ENCODE measurements around the gene BHLHE40.

The BHLHE40 gene

DNA sequence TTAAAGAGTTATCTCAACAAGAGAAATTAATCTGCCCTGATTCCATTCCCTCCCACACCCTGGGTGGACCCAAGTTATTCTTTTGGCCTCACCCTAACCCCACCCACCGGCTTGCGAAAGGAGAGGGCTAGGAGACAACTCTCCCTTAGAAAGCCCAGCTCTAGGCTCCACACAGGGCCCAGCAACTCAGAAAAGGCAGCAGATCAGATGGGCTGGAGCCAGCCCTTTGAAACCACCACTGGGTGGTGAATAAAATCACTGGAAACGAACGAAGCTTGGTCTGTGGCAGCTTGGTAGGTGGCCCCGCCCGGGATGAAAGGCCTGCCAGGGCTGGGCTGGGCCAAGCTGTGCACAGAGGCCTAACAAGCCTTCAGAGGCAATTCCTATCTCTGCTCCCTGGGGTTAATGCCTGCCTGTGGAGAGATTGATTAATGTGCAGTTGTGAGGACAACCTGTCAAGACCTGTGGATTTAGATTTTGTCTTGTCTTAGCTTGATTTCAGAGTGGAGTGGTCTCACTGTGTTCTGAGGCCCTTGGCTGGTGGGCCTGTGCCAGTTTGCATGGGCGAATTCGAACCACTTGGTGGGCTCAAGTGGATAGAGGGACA is 38.8 kb downstream of the BHLHE40 start:
- TF ChIP-seq CEBPB (IDR thresholded peaks at IDR 0.05): 0 out of 2 replicates have a peak, but pooled peaks have one; percentile 15
- TF ChIP-seq TAF1 (IDR thresholded peaks at IDR 0.05; ENCODE audit: low read depth): no peak

DNA sequence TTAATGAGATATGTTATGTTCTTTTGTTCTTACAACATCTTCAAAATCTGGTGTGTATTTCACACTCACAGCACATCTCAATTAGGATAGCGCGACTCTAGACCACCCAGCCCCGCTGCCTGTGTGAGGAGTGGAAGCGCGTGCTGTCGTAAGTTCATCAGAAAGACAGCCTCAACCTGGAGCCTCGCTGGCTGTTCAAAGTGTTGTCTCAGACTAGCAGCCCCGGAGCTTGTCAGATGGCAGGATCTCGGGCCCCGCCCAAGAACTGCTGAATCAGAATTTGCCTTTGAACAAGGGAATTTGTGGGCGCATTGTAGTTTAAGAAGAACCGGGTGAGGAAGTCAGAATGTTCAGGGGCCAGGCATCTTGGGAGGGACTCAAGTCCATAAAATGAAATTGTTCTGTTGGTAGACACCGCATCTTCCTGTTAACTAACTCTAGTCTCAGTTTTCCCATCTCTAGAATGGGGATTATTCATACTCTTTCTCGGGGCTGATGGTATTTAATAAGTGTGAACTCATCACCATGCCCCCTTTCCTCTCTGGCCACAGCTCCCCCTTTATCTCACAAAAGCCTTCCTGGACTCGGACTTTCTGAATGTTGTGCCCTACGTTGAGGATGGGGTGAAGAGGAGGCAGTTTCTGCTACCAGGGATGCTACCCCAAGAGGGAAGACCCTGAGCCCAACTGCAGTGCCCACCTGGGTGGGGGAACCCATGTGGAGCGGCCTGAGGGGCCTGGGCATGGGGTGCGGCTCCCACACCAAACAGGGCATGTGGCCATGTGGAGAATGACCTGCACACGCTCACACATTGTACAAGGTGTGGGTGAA is 40.4 kb downstream of the BHLHE40 start:
- TF ChIP-seq FOXM1 (IDR thresholded peaks at IDR 0.05; ENCODE audit: borderline replicate concordance, low read depth): no peak
- TF ChIP-seq USF1 (IDR thresholded peaks at IDR 0.05): no peak
- TF ChIP-seq TEAD4 (IDR thresholded peaks at IDR 0.05): no peak
- TF ChIP-seq NFIC (IDR thresholded peaks at IDR 0.05): no peak

DNA sequence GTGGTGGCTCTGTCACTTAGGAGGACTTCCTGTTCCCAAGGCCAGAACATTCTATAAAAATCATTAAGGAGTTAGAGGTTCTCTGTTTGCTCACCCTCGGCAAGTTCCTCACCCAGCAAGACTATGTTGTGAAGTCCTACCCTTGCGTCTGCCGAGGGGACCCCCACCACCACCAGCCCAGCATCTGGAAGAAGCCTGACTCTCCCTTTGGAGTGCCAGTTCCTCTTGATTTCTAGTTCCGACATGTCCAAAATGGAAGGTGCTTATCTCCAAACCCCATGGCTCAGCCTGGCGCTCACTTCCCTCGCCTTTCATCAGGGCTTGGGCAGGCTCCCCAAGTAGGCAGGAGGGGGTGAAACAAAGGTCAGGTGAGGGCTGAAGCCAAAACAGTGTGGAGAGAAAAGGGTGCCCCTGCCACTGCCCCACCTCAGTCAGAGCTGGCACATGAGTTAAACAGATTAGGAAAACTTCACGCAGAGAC is 41.0 kb downstream of the BHLHE40 start:
- TF ChIP-seq EGR1 (IDR thresholded peaks at IDR 0.05): no peak
- no peak for TF ChIP-seq USF1 (IDR thresholded peaks at IDR 0.05)
- TF ChIP-seq TAF1 (IDR thresholded peaks at IDR 0.05; ENCODE audit: low read depth): no peak
- TF ChIP-seq TEAD4 (IDR thresholded peaks at IDR 0.05): no peak
- TF ChIP-seq, protein P1, sequence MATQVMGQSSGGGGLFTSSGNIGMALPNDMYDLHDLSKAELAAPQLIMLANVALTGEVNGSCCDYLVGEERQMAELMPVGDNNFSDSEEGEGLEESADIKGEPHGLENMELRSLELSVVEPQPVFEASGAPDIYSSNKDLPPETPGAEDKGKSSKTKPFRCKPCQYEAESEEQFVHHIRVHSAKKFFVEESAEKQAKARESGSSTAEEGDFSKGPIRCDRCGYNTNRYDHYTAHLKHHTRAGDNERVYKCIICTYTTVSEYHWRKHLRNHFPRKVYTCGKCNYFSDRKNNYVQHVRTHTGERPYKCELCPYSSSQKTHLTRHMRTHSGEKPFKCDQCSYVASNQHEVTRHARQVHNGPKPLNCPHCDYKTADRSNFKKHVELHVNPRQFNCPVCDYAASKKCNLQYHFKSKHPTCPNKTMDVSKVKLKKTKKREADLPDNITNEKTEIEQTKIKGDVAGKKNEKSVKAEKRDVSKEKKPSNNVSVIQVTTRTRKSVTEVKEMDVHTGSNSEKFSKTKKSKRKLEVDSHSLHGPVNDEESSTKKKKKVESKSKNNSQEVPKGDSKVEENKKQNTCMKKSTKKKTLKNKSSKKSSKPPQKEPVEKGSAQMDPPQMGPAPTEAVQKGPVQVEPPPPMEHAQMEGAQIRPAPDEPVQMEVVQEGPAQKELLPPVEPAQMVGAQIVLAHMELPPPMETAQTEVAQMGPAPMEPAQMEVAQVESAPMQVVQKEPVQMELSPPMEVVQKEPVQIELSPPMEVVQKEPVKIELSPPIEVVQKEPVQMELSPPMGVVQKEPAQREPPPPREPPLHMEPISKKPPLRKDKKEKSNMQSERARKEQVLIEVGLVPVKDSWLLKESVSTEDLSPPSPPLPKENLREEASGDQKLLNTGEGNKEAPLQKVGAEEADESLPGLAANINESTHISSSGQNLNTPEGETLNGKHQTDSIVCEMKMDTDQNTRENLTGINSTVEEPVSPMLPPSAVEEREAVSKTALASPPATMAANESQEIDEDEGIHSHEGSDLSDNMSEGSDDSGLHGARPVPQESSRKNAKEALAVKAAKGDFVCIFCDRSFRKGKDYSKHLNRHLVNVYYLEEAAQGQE (IDR thresholded peaks at IDR 0.05; ENCODE audit: low read depth): no peak
- TF ChIP-seq RAD21 (IDR thresholded peaks at IDR 0.05; ENCODE audit: low read depth): no peak
- TF ChIP-seq NFIC (IDR thresholded peaks at IDR 0.05): no peak
- TF ChIP-seq FOXM1 (IDR thresholded peaks at IDR 0.05; ENCODE audit: borderline replicate concordance, low read depth): no peak

DNA sequence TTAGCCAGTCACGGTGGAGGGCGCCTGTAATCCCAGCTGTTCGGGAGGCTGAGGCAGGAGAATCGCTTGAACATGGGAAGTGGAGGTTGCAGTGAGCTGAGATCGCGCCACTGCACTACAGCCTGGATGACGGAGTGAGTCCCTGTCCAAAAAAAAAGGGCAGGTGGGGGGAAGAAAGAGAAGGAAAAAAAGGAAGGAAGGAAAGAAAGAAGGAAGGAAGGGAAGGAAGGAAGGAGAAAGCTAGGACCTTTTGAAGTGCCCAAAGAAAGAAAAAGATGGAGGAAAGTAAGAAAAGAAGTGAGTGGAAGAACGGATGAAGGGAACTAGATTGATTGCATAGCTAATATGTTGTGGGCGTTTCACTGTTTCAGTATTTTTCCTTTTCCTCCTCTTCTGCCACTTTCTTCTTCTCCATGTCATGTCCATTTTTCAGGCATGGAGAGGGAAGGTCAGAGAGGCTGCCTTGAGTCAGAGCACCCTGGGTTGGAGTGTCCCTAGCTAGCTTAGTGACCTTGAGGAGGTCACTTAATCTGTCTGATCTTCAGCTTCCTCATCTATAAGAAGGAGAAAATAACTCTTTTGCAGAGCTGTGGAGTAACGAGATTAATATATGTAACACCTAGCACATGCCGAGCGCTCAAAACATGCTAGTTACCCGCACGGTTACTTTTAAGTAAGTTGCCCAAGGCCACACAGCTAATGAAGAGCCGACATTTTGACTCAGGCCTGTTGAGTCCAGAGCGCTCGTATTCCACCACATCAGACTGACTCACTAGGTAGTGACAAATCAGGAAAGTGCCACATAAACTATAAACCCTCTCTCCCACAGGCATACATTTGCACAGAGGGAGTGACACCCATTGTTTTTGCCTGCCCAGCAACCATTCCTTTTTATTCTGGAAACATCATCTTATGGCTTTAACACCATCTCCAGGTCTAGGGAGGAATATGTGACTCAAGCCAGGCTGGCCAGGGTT is 42.2 kb downstream of the BHLHE40 start:
- TF ChIP-seq TEAD4 (IDR thresholded peaks at IDR 0.05): no peak
- TF ChIP-seq USF1 (IDR thresholded peaks at IDR 0.05): no peak
- no peak for TF ChIP-seq CEBPB (IDR thresholded peaks at IDR 0.05)
- no peak for TF ChIP-seq NFIC (IDR thresholded peaks at IDR 0.05)
- TF ChIP-seq EGR1 (IDR thresholded peaks at IDR 0.05): no peak
- no peak for TF ChIP-seq RAD21 (IDR thresholded peaks at IDR 0.05; ENCODE audit: low read depth)
- TF ChIP-seq, protein P2, sequence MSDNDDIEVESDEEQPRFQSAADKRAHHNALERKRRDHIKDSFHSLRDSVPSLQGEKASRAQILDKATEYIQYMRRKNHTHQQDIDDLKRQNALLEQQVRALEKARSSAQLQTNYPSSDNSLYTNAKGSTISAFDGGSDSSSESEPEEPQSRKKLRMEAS (IDR thresholded peaks at IDR 0.05): no peak
- TF ChIP-seq, protein P1 (IDR thresholded peaks at IDR 0.05; ENCODE audit: low read depth): no peak
- TF ChIP-seq TCF12 (IDR thresholded peaks at IDR 0.05; ENCODE audit: low read depth): no peak
- no peak for TF ChIP-seq ZBTB7A (IDR thresholded peaks at IDR 0.05; ENCODE audit: low read depth)
- TF ChIP-seq FOXM1 (IDR thresholded peaks at IDR 0.05; ENCODE audit: borderline replicate concordance, low read depth): no peak
- no peak for TF ChIP-seq EP300 (IDR thresholded peaks at IDR 0.05; ENCODE audit: borderline replicate concordance)
- no peak for TF ChIP-seq YY1 (IDR thresholded peaks at IDR 0.05; ENCODE audit: low read depth)
- TF ChIP-seq CREB1 (IDR thresholded peaks at IDR 0.05; ENCODE audit: low read depth): no peak
- TF ChIP-seq TAF1 (IDR thresholded peaks at IDR 0.05; ENCODE audit: low read depth): no peak

Data from Ishikawa (cell line).